IMR-90 (cell line): Measurements from ENCODE around the gene HACL1. TPM values are rescaled to one million over a fixed set of nuclear protein-coding genes. Genes with fewer than 3 reads are reported as not detected.

Experiments used
- ATAC-seq: fragments of 200-7000 bp; cut with Tn5 transposase; 2 replicates; pipeline ENCODE4 v1.9.1; 2020; ENCODE audit warnings: low read depth, mild to moderate bottlenecking, moderate library complexity
- BruUV-seq: library from RNA; stranded (reverse); fragments of 400-500 nt; replicated peaks from 2 replicates; lab custom pipeline; 2021; lab: Mats Ljungman, UMichigan
- CTCF ChIA-PET: fragments of 300-600 bp; formaldehyde crosslinking; extraction: SDS; loops from one replicate; lab custom pipeline; 2021; ENCODE audit warnings: antibody characterized with exemption; lab: Yijun Ruan, JAX
- POLR2A ChIA-PET: fragments of 300-600 bp; sonication (Branson Sonifier 250); formaldehyde crosslinking; loops from one replicate; lab custom pipeline; 2022; ENCODE audit warnings: antibody characterized with exemption; ENCODE audit not compliant: unreplicated experiment; lab: Charles Lee
- DNase-seq: peaks from one replicate; pipeline ENCODE4 v3.0.0; 2013
- H2AFZ ChIP-seq: replicated peaks from 2 replicates; pipeline ENCODE3; 2013; ENCODE audit warnings: low read length, mild to moderate bottlenecking; ENCODE audit not compliant: poor library complexity
- H2AK5ac ChIP-seq: 2 replicates; pipeline ENCODE4 v1.6.1; 2013; ENCODE audit warnings: low read depth, low read length, inconsistent platforms
- H2AK9ac ChIP-seq: replicated peaks from 2 replicates; pipeline ENCODE3; 2013; ENCODE audit warnings: mild to moderate bottlenecking, low read depth, low read length, moderate library complexity; ENCODE audit not compliant: poor library complexity
- H2BK120ac ChIP-seq: 2 replicates; pipeline ENCODE4 v1.6.1; 2013; ENCODE audit warnings: low read depth, low read length, inconsistent platforms
- H2BK15ac ChIP-seq: 3 replicates; pipeline ENCODE4 v1.6.1; 2013; ENCODE audit warnings: low read depth, low read length, inconsistent platforms
- H2BK20ac ChIP-seq: 2 replicates; pipeline ENCODE4 v1.6.1; 2013; ENCODE audit warnings: low read depth, mild to moderate bottlenecking, inconsistent platforms, low read length, moderate library complexity
- H2BK5ac ChIP-seq: 2 replicates; pipeline ENCODE4 v1.6.1; 2013; ENCODE audit warnings: mild to moderate bottlenecking, low read depth, low read length, inconsistent platforms; ENCODE audit not compliant: poor library complexity, severe bottlenecking
- H3K14ac ChIP-seq: replicated peaks from 2 replicates; pipeline ENCODE4 v1.6.1; 2013; ENCODE audit warnings: low read depth, low read length, inconsistent platforms
- H3K18ac ChIP-seq: 2 replicates; pipeline ENCODE4 v1.6.1; 2013; ENCODE audit warnings: low read depth, low read length, control low read depth
- H3K23ac ChIP-seq: 2 replicates; pipeline ENCODE4 v1.6.1; 2013; ENCODE audit warnings: low read depth, low read length, inconsistent platforms
- H3K27ac ChIP-seq: 2 replicates; pipeline ENCODE4 v1.5.1; 2013; ENCODE audit warnings: mild to moderate bottlenecking, control low read depth, low read length; ENCODE audit not compliant: insufficient read depth
- H3K27me3 ChIP-seq: 2 replicates; pipeline ENCODE4 v1.6.1; 2013; ENCODE audit warnings: low read length; ENCODE audit not compliant: control insufficient read depth, insufficient read depth
- H3K36me3 ChIP-seq: 2 replicates; pipeline ENCODE4 v1.6.1; 2013; ENCODE audit warnings: low read length, mixed read lengths; ENCODE audit not compliant: control insufficient read depth, insufficient read depth
- H3K4ac ChIP-seq: 2 replicates; pipeline ENCODE4 v1.6.1; 2013; ENCODE audit warnings: low read depth, low read length, inconsistent platforms
- H3K4me1 ChIP-seq: 2 replicates; pipeline ENCODE4 v1.6.1; 2013; ENCODE audit warnings: low read length, mixed read lengths; ENCODE audit not compliant: control insufficient read depth, insufficient read depth
- H3K4me2 ChIP-seq: 2 replicates; pipeline ENCODE4 v1.6.1; 2013; ENCODE audit warnings: low read depth, mild to moderate bottlenecking, control low read depth, low read length, moderate library complexity
- H3K4me3 ChIP-seq: 2 replicates; pipeline ENCODE4 v1.5.1; 2013; ENCODE audit warnings: low read depth, mild to moderate bottlenecking, control low read depth, low read length, moderate library complexity; ENCODE audit not compliant: insufficient read depth
- H3K56ac ChIP-seq: 2 replicates; pipeline ENCODE4 v1.6.1; 2013; ENCODE audit warnings: low read length, inconsistent platforms; ENCODE audit not compliant: insufficient read depth; ENCODE audit errors: extremely low read depth
- H3K79me1 ChIP-seq, 2 experiments: 2 replicates each; pipeline ENCODE4 v1.6.1; 2013; ENCODE audit warnings: low read length in 2 of 2, inconsistent platforms in 1 of 2, low read depth in 1 of 2
- H3K9ac ChIP-seq: 2 replicates; pipeline ENCODE4 v1.6.1; 2013; ENCODE audit warnings: low read depth, low read length, control low read depth
- H3K9me1 ChIP-seq: 2 replicates; pipeline ENCODE4 v1.6.1; 2013; ENCODE audit warnings: low read length, inconsistent platforms; ENCODE audit not compliant: insufficient read depth
- H3K9me3 ChIP-seq: 2 replicates; pipeline ENCODE4 v1.6.1; 2013; ENCODE audit warnings: low read length; ENCODE audit not compliant: control insufficient read depth, insufficient read depth
- H4K20me1 ChIP-seq: 2 replicates; pipeline ENCODE4 v1.6.1; 2013; ENCODE audit warnings: low read length, inconsistent platforms; ENCODE audit not compliant: insufficient read depth
- H4K5ac ChIP-seq: 2 replicates; pipeline ENCODE4 v1.6.1; 2013; ENCODE audit warnings: mild to moderate bottlenecking, low read depth, low read length, control low read depth
- H4K8ac ChIP-seq, 2 experiments: 2 replicates each; pipeline ENCODE4 v1.6.1; 2013; ENCODE audit warnings: low read depth in 2 of 2, low read length in 2 of 2, control low read depth in 1 of 2, inconsistent platforms in 1 of 2
- H4K91ac ChIP-seq: 2 replicates; pipeline ENCODE4 v1.6.1; 2013; ENCODE audit warnings: low read depth, low read length, inconsistent platforms; ENCODE audit not compliant: insufficient read depth
- BHLHE40 ChIP-seq: fragments of 150-350 bp; IDR thresholded peaks from 2 replicates; pipeline ENCODE4 v1.6.1; 2016; ENCODE audit warnings: mild to moderate bottlenecking, low read depth, low read length
- CEBPB ChIP-seq: IDR thresholded peaks from 2 replicates; pipeline ENCODE4 v1.6.1; 2012; ENCODE audit warnings: low read depth, low read length, improper control_type of control experiment
- CHD1 ChIP-seq: IDR thresholded peaks from 2 replicates; pipeline ENCODE4 v1.6.1; 2012; ENCODE audit warnings: low read depth, low read length, improper control_type of control experiment
- CTCF ChIP-seq: conservative IDR thresholded peaks from 2 replicates; pipeline ENCODE4 v1.5.1; 2012; ENCODE audit warnings: mild to moderate bottlenecking, low read depth, low read length, improper control_type of control experiment
- ELK1 ChIP-seq: fragments of 150-350 bp; IDR thresholded peaks from 2 replicates; pipeline ENCODE4 v1.6.1; 2016; ENCODE audit warnings: low read depth, mild to moderate bottlenecking, low read length, moderate library complexity, borderline replicate concordance
- FOS ChIP-seq: fragments of 150-350 bp; IDR thresholded peaks from 2 replicates; pipeline ENCODE4 v1.6.1; 2016; ENCODE audit warnings: low read depth, low read length
- MAFK ChIP-seq: IDR thresholded peaks from 2 replicates; pipeline ENCODE4 v1.6.1; 2012; ENCODE audit warnings: low read depth, low read length, improper control_type of control experiment
- MAZ ChIP-seq: IDR thresholded peaks from 2 replicates; pipeline ENCODE4 v1.6.1; 2012; ENCODE audit warnings: low read depth, mild to moderate bottlenecking, low read length, improper control_type of control experiment, moderate library complexity, borderline replicate concordance
- POLR2A ChIP-seq: IDR thresholded peaks from 2 replicates; pipeline ENCODE4 v1.6.1; 2012; ENCODE audit warnings: mild to moderate bottlenecking, low read depth, low read length
- RAD21 ChIP-seq: IDR thresholded peaks from 2 replicates; pipeline ENCODE4 v1.6.1; 2012; ENCODE audit warnings: low read length, improper control_type of control experiment
- RCOR1 ChIP-seq: IDR thresholded peaks from 2 replicates; pipeline ENCODE4 v1.6.1; 2012; ENCODE audit warnings: mild to moderate bottlenecking, low read length, improper control_type of control experiment; ENCODE audit not compliant: insufficient replicate concordance
- RFX5 ChIP-seq: IDR thresholded peaks from 2 replicates; pipeline ENCODE4 v1.8.0; 2012; ENCODE audit warnings: low read depth, mild to moderate bottlenecking, low read length, moderate library complexity
- USF2 ChIP-seq: fragments of 150-350 bp; IDR thresholded peaks from 2 replicates; pipeline ENCODE4 v1.6.1; 2017; ENCODE audit warnings: mild to moderate bottlenecking, antibody characterized with exemption, low read length, low read depth
- WGBS, 2 experiments: methylation state at CpG; one replicate each; pipeline versions ENCODE4 v1.1.5 to v1.1.7; 2013; ENCODE audit warnings: missing lambda C conversion rate in 2 of 2; ENCODE audit not compliant: insufficient read length in 1 of 2; ENCODE audit errors: extremely low coverage in 2 of 2; 5-methylcytosine and 5-hydroxymethylcytosine counted together
- dilution Hi-C: fragments of 300-500 bp; cut with HindIII; formaldehyde crosslinking; loops from one replicate; pipeline ENCODE4 v1.14.3; 2018; ENCODE audit warnings: low sequenced_read_pairs; ENCODE audit not compliant: unreplicated experiment
- in situ Hi-C: fragments of 300-500 bp; cut with MboI; formaldehyde crosslinking; loops from 3 replicates; pipeline ENCODE4 v1.14.3; 2019; ENCODE audit warnings: low sequenced_read_pairs, inconsistent platforms, mixed read lengths
- intact Hi-C: fragments of 100-400 bp; cut with micrococcal nuclease; formaldehyde crosslinking; loops from 2 replicates; pipeline ENCODE4 v1.10.0; 2022
- polyA plus RNA-seq, 3 experiments: library from polyadenylated mRNA; depleted of rRNA; stranded (reverse); fragments of >200 nt; gene quantifications; 2 replicates each; pipeline ENCODE4 v1.2.3, GENCODE V29; 2012; ENCODE audit warnings: low replicate concordance in 1 of 3
- total RNA-seq: library from RNA; depleted of rRNA; stranded (reverse); fragments of >200 nt; gene quantifications from 2 replicates; pipeline ENCODE4 v1.2.3, GENCODE V29; 2012

HACL1 gene
- total and polyA plus RNA-seq, 2 of the 4 experiments (the other 2 are of a cell fraction), result 9.9 to 28.1 TPM

GRCh38 chr3:15536856-15537255 lies 64.5 kb downstream of the HACL1 start:
- H3K79me1 ChIP-seq, result no peaks in the 10 kb centered on the region
- ChIA-PET CTCF (no interaction called here), POLR2A (no interaction called here)
- no peaks in the 10 kb centered on the region for H3K36me3 ChIP-seq
- no peaks in the 10 kb centered on the region for H3K9me1 ChIP-seq
- H3K4ac ChIP-seq, result no peak overlapping the region
- no peak overlapping the region for H3K4me2 ChIP-seq
- H2AK5ac ChIP-seq, result no peak overlapping the region
- intact Hi-C loops, result no loop called here
- no peaks in the 10 kb centered on the region for H3K9me3 ChIP-seq
- TF ChIP-seq CHD1 (no peak), CEBPB (no peak), RFX5 (no peak), USF2 (no peak), ELK1 (no peak), BHLHE40 (no peak), FOS (no peak), RCOR1 (no peak), RAD21 (no peak), POLR2A (no peak), MAFK (no peak), MAZ (no peak), CTCF (no peak)
- no peak overlapping the region for H3K4me3 ChIP-seq
- no peaks in the 10 kb centered on the region for H3K27me3 ChIP-seq
- DNase-seq, result no peak
- ATAC-seq, result no peak
- no CpG with 5 or more reads among the region's 2 CpGs for WGBS, 2 experiments
- H3K14ac ChIP-seq, result no peak overlapping the region
- no peak overlapping the region for H2BK20ac ChIP-seq
- dilution Hi-C loops, result no loop called here
- no peak overlapping the region for H2AFZ ChIP-seq
- H3K4me1 ChIP-seq, result no peaks in the 10 kb centered on the region
- no peak overlapping the region for H3K27ac ChIP-seq
- H3K56ac ChIP-seq, result no peak overlapping the region
- no peaks in the 10 kb centered on the region for H4K20me1 ChIP-seq
- H2BK120ac ChIP-seq, result no peak overlapping the region
- no peak overlapping the region for H3K18ac ChIP-seq
- no peak overlapping the region for H2BK5ac ChIP-seq
- H3K9ac ChIP-seq, result no peak overlapping the region
- H2BK15ac ChIP-seq, result no peak overlapping the region
- no peak overlapping the region for H4K8ac ChIP-seq
- no peak overlapping the region for H4K91ac ChIP-seq
- H4K5ac ChIP-seq, result no peak overlapping the region
- H3K23ac ChIP-seq, result no peak overlapping the region
- no peak overlapping the region for H2AK9ac ChIP-seq
- BruUV-seq, result no TSS peak
- in situ Hi-C loops, result no loop called here
